Fibroblast of the aortic adventitia (primary cell): ENCODE results near the gene MKLN1. TPM values are rescaled to one million over a fixed set of nuclear protein-coding genes. Genes with fewer than 3 reads are reported as not detected.
A peak's percentile ranks its signal among the peaks of the same experiment; 100 is the strongest.

Experiments used
- DNase-seq: peaks from one replicate; pipeline ENCODE4 v3.0.0-alpha.2; 2010; ENCODE audit warnings: low read depth
- H3K4me3 ChIP-seq: 2 replicates; pipeline ENCODE4 v1.5.1; 2011; ENCODE audit warnings: low read depth, mild to moderate bottlenecking, control low read depth, low read length, moderate library complexity
- total RNA-seq: library from RNA; depleted of rRNA; stranded (reverse); fragments of >200 nt; gene quantifications from 2 replicates; pipeline ENCODE4 v1.2.3, GENCODE V29; 2012; ENCODE audit warnings: low replicate concordance
- TF ChIP-seq, protein P1 (sequence below): IDR thresholded peaks from 2 replicates; pipeline ENCODE4 v1.5.1; 2011; ENCODE audit warnings: mild to moderate bottlenecking, low read length, control low read depth, inconsistent platforms; ENCODE audit not compliant: insufficient read depth

Gene MKLN1
- total RNA-seq, 1 donor = 71.9 TPM

DNA sequence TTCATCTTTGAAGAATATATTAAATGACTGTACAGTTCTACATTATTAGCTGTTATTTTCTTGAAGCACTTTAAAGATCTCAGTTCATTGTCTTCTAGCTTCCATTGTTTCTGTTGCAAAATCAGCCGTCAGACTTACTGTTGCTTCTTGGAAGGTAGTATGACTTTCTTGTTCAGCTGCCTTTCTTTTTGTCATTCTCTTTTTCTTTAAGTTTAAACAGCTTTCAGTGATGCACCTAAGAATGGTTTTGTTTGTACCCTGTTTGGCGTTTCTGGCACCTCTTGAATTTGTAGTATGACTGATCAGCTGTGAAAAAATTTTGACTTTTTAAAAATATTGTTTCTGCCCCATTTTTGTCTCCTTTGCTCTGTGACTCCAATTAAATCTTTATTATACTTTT lies 9.3 kb downstream of the MKLN1 start:
- DNase-seq = peak; percentile 40
- H3K4me3 ChIP-seq = no peak overlapping the region

DNA sequence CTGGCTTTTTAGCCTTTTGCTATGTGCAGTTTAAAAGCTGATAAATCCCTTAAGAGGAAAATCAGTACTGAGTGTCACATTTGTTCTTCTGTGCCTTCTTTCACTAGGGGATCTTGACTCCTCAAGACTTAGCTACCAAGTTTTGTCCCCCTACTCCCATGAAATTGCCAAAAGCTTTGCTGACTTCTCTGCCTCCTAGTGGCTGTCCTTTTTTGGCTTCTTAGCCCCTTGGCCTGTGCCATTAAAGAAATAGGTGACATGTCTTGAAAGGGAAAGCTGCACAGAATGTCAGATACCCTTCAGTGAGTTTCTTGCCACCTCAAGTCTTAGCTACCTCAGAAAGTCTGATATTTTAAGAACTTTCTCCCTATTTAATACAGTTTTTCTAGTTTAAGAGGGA lies 10.5 kb downstream of the MKLN1 start:
- TF ChIP-seq, protein P1, sequence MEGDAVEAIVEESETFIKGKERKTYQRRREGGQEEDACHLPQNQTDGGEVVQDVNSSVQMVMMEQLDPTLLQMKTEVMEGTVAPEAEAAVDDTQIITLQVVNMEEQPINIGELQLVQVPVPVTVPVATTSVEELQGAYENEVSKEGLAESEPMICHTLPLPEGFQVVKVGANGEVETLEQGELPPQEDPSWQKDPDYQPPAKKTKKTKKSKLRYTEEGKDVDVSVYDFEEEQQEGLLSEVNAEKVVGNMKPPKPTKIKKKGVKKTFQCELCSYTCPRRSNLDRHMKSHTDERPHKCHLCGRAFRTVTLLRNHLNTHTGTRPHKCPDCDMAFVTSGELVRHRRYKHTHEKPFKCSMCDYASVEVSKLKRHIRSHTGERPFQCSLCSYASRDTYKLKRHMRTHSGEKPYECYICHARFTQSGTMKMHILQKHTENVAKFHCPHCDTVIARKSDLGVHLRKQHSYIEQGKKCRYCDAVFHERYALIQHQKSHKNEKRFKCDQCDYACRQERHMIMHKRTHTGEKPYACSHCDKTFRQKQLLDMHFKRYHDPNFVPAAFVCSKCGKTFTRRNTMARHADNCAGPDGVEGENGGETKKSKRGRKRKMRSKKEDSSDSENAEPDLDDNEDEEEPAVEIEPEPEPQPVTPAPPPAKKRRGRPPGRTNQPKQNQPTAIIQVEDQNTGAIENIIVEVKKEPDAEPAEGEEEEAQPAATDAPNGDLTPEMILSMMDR = no peak
- no peak overlapping the region for H3K4me3 ChIP-seq
- DNase-seq = no peak

More for the DNA sequence above, 9.3 kb downstream of the MKLN1 start:
- TF ChIP-seq, protein P1 = no peak

DNA sequence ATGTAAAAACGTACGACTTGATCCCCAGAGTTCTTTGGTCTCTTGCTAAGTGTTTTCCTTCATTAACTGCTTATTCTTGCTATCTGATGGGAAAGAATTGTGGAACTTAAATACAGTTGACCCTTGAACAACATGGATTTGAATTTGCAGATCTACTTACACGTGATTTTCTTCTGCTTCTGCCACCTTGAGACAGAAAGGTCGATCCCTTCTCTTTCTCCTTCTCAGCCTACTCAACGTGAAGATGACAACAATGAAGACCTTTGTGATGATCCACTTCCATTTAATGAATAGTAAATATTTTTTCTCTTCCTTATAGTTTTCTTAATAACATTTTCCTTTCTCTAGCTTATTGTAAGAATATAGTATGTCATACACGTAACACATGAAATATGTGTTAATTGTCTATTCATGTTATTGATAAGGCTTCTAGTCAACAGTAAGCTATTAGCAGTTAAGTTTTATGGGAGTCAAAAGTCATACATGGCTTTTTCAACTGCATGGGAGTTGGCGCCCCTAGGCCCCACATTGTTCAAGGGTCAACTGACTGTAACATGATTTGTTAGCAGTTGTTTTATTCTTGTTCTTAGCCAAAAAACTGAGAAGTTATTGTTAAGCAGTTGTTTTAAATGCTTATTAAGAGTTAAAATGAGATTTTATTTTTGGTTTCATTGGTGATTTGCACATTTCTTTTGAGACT lies 11.2 kb downstream of the MKLN1 start:
- no peak overlapping the region for H3K4me3 ChIP-seq
- TF ChIP-seq, protein P1 = no peak
- no peak for DNase-seq

DNA sequence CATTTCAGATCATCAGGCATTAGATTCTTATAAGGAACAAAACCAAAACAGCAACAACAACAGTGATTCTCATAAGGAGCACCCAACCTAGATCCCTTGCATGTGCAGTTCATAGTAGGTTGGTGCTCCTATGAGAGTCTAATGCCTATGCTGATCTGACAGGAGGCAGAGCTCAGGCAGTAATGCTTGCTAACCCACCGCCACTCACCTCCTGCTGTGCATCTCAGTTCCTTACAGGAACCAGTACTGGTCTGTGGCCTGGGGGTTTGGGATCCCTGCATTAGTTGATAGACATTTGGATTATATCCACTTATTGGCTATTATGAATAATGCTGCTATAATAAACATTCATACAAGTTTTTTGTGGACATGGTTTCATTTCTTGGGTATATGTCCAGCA lies 14.0 kb downstream of the MKLN1 start:
- TF ChIP-seq, protein P1 = no peak
- no peak for DNase-seq
- H3K4me3 ChIP-seq = no peak overlapping the region

DNA sequence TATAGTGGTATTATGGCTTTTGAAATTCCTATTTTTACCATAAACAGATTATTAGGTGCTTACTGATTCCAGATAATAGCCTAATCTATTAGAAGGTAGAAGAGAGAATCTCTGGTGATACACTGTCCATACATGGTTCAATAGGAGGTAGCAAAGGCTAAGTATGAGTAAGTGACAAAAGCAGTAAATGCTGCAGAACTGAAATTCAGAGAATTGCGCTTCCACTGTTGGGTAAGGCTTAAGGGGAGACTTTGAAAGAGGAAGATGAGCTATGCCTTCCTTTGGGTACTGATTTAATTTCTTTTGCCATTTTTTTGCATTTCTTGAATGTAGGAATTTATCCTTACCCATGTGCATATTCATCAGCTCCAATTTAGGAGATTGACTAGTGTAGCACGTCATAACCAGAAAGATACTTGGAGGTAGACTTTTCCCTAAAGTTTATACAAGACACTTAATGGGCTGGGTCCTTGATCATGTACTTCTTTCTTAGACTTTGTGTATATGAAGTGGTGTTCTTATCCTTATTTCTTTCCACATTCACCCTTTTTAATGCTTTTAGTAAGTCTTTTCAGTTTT lies 15.3 kb downstream of the MKLN1 start:
- DNase-seq = no peak
- H3K4me3 ChIP-seq = no peak overlapping the region
- TF ChIP-seq, protein P1 = no peak

DNA sequence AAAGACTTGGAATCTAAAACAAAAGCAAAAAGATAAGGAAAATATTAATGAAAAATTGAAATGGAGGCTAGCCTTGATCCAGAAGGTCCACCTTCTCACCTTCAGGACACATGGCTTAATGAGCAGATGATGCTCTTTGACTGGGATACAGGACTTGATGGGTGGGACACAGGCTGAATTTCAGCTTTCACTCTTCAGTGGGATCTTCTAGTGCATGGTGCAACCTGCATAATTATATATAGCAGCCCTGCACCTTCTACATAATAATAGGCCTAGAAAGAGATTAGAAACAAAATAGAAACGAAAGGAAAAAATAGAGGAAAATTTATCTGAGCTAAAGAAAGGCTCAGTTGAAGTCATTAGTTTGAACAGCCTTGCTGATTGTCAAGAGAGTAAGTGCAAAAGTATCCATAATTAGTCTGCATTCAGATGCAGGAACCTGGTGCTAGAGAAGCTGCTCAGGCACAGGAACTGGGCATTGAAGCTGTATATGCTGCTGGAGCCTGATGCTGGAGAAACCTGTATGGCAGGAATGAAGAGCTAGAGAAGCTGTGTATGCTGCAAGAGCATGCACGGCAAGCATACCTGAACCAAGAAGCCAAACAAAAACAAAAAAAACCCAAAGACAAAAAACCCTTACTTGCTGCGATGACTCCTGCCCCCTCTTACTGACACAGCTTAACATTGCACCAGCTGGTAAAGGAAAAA lies 19.4 kb downstream of the MKLN1 start:
- DNase-seq = no peak
- TF ChIP-seq, protein P1 = no peak
- H3K4me3 ChIP-seq = no peak overlapping the region
